GM18861 (cell line): ENCODE results near the gene LIPE.

Source experiments
- ATAC-seq: cut with Tn5 transposase; IDR thresholded peaks from one replicate; pipeline ENCODE4 v1.9.1; 2021; ENCODE audit not compliant: unreplicated experiment

Gene LIPE

DNA sequence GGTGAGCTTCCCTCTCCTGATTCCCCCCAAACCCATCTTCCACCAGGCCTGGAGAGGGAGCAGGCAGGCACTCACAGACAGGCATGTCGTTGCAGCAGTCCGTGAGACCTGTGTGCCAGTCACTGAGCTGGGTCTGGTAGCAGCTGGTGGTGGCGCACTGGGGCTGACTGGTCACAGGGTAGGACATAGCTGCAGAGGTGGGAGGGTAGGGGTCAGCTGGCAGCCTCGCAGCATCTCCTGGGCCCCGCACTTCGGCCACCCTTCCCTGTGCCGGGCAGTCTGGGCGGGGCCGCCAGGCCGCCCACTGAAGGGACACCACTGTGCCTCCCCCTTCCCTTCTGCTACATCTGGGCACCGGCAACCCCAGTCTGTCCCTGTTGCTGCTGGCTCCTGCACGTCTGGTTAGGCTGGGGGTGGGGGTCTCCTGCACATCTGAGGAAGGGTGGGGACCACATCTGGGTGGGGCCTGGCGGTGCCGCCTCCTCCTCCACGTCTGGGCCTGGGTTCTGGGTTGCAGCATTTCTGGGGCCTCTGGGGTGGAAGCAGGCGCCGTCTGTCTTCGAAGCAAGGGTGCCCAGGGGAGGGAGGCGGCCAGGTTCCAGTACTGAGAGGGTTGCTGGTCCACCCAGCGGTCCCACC, 38.2 kb downstream of the LIPE start:
- no peak for ATAC-seq

DNA sequence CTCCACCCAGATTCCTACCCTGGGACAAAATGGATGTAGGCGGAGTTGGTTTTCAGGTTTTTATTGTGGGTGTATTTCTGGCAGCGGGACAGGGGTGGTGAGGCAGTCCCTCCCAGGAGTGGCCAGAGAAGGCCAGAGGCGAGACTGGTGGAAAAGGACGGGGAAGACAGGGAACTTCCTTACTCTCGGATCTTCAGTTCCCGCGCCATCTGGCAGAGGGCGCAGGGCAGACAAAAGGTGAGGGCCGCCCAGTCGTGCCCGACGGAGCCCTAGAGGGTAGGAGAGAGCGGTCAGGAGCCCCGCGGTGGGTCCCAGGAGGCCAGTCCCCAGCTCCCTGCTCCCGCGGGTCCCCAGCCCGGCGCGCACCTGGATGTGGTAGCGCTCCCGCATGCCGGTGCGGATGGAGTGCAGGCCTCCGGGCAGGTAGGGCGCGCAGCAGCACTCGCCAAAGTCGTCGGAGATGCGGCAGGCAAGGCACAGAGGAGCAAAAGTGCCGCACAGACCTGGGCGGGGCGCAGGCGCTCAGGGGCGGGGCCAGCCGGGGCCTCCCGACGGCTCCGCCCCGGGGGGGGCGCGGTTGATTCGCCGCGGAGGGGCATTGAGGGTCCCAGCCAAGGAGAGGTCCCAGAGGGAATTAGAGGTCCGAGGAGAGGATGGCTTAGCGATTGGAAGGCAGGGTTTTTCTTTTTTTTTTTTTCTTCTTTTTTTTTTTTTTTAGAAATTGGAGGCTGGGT, 40.0 kb downstream of the LIPE start:
- no peak for ATAC-seq

DNA sequence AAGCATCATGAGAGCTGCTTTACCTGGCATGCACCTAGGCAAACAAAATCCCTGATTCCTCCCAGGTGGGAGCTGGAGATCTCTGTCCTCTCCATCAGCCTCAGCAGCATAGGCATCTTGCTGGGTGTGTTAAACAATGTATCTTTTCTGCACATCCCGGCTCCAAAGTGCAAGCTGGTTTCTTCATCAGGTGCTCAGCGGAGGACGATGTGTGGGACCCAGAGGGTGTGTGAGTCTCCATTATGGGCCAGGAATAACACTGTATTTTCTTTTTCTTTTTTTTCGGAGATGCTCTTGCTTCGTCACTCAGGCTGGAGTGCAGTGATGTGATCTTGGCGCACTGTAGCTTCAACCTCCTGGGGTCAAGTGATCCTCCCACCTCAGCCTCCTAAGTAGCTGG, 47.0 kb downstream of the LIPE start:
- no peak for ATAC-seq

DNA sequence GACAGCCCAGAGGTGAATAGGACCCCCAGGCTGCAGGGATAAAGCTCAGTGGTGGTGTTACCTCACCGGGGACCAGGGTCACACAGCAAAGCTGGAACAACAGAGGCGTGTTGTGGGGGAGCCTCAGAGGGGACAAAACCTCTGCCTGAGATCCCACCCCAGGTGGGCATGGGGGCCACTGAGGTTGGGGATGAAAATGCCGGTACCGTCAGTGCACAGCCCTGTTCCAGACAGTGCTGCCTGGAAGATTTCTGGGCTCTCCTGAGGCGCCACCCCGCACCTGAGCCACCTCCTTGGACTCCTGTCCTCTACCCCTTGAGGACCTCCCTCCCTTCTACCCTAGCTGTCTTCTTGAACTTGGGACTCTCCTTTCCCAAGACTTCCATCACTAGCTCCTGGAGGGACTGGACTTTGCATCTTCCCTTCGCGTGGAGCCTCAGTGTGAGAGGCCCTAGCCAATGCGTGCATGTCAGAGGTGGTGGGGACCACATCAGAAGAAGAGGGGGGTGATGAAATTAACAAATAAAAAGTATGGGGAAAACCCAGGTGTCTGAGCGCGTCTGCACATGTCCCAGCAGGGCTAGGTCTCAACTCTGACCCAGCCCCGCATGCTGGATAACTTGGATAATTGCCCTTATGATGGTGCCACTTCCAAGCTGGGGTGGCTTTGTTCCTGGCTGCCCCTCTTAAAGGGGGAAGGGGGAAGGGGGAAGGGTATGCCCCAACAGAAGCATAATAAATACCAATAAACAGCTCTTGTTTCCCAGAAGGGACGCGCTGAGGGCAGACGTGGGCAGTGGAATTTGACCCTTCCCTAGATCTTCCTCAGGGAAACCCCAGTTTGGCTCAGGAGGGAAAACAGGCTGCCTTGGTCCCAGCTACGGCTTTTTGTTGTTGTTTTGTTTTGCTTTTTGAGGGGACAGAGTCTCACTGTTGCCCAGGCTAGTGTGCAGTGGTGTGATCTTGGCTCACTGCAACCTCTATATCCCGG, 48.7 kb downstream of the LIPE start:
- no peak for ATAC-seq

DNA sequence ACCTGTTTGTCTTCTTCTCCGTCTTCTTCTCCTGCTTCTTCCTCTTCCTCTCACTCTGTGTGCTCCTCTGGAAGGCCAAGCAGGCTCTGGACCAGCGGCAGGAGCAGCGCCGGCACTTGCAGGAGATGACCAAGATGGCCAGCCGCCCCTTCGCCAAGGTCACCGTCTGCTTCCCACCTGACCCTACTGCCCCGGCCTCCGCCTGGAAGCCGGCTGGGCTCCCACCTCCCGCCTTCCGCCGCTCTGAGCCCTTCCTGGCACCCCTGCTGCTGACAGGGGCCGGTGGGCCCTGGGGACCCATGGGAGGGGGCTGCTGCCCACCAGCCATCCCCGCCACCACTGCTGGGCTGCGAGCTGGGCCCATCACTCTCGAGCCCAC, 51.0 kb downstream of the LIPE start:
- no peak for ATAC-seq

DNA sequence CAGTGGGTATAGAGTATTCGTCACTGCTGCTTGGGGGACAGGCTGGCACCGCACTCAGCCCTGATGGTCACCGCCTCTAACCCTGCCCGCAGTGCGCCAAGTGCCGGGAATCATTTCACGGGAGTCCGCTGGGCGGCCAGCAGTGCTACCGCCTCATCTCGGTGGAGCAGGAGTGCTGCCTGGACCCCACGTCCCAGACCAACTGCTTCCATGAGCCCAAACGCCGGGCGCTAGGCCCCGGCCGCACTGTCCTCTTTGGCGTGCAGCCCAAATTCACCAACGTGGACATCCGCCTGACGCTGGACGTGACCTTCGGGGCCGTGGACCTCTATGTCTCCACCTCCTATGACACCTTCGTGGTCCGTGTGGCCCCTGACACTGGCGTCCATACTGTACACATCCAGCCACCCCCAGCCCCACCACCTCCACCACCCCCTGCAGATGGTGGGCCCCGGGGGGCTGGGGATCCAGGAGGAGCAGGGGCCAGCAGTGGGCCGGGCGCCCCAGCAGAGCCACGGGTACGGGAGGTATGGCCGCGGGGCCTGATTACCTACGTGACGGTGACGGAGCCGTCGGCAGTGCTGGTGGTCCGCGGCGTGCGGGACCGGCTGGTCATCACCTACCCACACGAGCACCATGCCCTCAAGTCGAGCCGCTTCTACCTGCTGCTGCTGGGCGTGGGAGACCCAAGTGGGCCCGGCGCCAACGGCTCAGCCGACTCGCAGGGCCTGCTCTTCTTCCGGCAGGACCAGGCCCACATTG, 51.6 kb downstream of the LIPE start:
- ATAC-seq = no peak

DNA sequence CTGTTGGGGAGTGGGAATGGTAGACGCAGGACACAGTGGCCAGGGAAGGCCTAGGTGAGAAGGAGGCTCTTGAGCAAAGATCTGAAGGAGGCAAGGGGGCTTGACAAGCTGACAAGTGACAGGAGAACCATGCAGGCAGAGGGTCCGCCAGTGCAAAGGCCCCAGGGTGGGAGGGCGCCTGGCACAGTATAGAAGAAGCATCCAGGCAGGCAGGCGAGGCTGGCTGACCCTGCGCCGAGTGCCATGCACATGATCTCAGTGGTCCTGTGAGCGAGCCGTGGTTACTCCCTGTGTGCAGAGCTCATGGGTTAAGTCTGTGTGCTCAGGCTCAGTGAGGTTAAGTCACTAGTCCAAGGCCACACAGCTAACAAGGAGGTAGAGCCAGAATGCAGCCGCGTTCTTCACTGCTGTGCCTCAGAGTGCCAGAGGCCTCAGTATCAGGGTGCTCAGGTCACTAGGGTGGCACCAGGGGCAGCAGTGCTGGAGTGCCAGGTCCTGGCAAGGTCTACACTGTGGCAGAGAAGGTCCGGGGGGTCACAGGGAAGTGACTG, 52.3 kb downstream of the LIPE start:
- no peak for ATAC-seq

DNA sequence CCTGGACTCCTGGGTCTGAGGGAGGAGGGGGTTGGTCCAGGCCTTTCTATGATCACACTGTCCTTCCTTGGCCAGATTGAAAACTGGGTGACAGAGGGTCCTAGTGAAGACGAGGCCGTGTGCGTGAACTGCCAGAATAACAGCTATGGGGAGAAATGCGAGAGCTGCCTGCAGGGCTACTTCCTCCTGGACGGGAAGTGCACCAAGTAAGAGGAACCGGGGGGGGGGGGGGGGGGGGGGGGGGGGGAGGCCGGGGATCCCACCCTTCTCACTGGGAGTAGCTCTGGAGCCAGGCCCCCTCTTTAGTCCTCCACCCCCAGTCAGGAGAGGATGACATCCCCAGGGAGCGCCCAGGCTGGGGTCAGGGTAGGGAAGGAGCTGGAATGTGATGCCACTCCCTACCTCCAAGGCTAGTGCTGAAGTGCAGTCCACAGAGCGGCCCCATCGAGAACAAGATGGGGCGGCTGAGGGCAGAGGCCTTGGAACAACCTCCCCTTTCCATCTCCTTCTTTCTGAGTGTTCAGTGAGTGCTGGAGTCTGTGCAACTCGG, 56.5 kb downstream of the LIPE start:
- no peak for ATAC-seq

DNA sequence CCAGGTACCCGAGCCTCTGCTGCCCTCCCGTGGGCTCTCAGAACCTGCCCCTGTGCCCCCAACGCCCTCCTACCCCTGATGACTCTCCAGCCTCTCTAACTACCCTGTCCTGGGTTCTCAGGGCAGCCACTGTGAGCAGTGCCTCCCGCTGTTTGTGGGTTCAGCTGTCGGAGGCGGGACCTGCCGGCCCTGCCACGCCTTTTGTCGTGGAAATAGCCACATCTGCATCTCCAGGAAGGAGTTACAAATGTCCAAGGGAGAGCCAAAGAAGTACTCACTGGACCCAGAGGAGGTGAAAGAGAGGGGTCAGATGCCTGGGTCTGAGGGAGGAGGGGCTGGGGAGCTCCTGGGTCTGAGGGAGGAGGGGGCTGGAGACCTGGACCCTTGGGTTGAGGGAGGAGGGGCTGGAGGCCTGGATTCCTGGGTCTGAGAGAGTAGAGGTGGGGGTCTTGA, 57.1 kb downstream of the LIPE start:
- no peak for ATAC-seq

DNA sequence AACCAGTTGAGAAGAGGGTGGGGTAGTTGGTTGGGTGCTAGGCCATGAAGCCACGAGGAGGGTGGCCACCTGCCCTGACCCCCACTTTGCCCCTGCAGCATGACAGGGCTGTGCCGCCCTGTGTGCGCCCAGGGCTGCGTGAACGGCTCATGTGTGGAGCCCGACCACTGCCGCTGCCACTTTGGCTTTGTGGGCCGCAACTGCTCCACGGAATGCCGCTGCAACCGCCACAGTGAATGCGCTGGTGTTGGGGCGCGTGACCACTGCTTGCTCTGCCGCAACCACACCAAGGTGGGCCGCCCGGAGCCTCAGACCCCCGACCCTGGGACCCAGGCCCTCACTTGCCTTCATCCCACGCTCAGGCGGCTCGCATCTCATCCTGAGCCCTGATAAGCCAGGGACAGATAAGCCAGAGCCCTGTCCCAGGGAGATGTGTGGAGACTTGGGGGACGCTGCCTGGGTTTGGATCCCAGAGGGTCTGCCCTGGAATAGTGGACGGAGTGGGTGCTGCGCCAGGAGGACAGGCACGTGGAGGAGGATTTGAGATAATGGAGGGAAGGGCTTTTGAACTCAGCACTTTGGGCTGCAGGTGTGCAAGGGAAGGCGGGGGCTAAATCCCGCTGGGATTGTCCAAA, 57.6 kb downstream of the LIPE start:
- ATAC-seq = no peak

DNA sequence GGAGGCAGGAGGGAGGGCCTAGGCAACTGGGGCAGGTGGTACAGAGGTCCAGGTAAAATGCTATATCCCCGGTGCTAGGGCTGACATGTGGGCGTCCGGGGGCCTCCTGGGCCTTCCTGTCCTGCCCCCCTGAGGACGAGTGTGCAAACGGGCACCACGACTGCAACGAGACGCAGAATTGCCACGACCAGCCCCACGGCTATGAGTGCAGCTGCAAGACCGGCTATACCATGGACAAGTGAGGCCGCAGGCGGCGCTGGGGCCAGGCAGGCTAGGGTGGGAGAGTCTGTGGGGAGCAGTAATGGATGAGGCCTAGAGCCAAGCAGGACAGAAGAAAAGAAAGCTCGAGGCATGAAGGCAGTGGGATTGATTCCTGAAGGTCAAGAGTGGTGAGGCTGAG, 58.4 kb downstream of the LIPE start:
- no peak for ATAC-seq

DNA sequence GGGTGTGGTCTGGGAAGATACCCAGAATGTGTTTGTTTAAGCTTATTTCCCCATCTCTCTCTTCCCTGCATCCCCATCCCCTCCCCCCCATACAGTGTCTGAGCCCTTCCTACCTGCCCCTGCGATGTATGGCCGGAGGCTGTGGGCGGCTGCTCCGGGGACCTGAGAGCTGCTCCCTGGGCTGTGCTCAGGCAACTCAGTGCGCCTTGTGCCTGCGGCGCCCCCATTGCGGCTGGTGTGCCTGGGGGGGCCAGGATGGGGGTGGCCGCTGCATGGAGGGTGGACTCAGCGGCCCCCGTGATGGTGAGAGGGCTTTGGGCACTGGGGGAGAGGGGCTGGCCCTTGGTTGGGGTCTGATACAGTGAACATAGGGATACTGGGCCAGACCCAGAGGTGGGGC, 58.8 kb downstream of the LIPE start:
- ATAC-seq = no peak

DNA sequence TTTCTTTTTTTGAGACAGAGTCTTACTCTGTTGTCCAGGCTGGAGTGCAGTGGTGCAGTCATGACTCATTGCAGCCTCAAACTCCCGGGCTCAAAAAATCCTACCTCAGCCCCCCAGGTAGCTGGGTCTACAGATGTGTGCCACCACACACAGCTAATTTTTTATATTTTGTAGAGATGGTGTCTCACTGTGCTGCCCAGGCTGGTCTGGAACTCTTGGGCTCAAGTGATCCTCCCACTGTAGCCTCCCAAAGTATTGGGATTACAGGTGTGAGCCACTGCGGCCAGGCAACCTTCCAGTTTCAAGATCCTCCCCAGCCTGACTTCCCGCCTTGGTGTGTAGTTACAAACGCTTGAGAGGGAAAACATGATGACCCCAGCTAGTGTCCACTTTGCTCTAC, 59.3 kb downstream of the LIPE start:
- no peak for ATAC-seq

DNA sequence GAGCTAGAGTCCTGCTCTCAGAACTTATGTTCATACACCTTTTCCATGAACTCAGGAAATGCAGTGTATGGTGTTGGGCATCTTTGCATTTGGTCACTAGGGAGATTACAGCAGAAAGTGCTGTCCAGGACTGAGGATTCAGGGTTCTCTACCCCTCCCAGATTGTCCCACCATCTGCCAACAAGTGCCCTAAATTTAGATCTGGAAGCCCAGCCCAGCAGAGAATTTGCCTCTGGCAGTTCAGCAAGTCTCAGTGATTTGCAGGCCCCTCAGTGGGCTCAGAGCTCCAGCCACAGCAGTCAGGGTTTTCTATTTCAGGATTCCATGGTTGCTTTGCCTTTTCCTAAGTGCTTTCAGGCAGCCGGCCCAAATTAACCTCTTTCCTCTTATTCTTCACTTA, 60.5 kb downstream of the LIPE start:
- ATAC-seq = no peak

DNA sequence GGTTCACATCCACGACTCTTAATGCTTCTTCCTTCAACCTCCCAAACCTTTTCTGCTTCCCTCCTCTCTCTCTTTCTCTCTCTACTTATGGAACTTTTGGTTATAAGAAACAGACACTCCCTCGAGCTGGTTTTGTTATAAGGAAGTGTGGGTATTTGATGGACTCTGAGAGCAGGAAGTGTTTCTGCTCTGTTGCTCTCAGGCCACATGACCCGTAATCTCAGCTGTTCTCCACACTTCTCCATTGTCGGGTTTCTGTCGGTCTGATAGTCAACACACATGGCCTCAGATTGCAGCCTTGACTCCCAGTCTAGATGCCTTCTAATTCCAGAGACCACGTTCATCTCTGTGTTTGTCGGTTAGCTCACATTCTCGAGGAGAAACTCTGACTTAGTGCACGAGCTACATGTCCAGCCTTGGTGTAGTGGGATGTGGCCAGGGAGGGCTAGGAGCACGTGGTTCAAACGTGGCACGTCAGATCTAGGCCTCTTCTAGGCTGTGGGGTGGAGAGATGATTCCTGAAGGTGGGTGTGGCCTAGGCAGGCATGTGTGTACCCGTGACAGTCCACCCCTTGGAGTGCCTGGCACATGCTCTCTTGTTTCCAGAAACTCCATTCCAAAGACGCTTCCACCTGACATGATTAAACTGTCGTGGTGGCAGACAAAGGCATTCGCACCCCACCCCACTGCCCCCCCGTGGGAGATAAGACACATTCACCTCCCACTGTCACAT, 63.4 kb downstream of the LIPE start:
- no peak for ATAC-seq

DNA sequence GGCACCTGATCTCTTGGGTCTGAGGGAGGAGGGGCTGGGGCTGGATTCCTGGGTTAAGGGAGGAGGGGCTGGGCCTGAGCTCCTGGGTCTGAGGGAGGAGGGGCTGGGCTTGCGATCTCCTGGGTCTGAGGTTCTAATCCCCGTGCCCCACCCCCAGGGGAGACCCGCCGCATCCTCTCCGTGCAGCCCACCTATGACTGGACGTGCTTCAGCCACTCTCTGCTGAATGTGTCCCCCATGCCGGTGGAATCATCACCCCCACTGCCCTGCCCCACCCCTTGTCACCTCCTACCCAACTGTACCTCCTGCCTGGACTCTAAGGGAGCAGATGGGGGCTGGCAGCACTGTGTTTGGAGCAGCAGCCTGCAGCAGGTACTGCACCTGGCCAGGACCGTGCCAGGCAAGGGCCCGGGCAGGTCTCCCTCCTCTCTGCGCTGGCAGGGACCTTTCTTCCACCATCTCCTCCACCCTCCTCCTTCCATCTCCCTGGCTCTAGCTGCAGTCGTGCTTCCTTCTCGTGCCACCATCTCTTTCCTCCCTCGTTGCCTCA, 64.2 kb downstream of the LIPE start:
- ATAC-seq = no peak

DNA sequence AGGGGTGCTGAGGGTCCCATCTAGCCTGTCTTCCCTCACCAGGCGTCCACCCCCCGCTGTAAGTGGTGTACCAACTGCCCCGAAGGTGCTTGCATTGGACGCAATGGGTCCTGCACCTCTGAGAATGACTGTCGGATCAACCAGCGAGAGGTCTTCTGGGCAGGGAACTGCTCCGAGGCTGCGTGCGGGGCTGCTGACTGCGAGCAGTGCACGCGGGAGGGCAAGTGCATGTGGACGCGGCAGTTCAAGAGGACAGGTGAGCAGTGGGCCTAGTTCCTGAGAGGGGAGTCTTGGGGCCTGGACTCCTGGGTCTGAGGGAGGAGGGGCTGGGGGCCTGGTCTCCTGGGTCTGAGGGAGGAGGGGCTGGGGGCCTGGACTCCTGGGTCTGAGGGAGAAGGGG, 64.8 kb downstream of the LIPE start:
- ATAC-seq = no peak

DNA sequence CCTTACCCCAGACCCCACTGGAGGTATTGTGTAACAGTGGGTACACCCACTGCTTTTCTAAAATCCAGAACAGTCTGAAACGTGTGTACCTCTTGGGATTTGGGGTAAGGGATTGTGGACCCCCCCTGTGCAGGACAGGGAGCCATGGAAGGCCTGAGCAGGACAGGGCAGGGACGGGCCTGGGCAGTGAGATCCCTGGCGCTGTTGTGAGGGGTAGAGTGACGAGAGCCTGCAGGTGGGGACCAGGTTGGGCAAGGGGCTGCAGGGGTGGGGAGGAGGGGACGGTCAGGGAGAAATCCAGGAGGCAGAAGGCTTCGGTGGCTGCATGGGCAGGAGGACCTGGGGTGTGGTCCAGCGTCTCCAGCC, 65.7 kb downstream of the LIPE start:
- ATAC-seq = no peak
